Jurkat, Clone E6-1 (cell line): ENCODE measurements around the gene SDHC. TPM values are rescaled to one million over a fixed set of nuclear protein-coding genes. Genes with fewer than 3 reads are reported as not detected.
A peak's percentile ranks its signal among the peaks of the same experiment; 100 is the strongest.

Source experiments
- DNase-seq: peaks from one replicate; pipeline ENCODE4 v3.0.0-alpha.2; 2011; ENCODE audit warnings: low read depth, low spot score
- H3K4me3 ChIP-seq: 2 replicates; pipeline ENCODE4 v1.5.1; 2011; ENCODE audit warnings: mild to moderate bottlenecking, low read length, control low read depth, moderate library complexity
- polyA plus RNA-seq: library from polyadenylated mRNA; unstranded; fragments of >200 nt; gene quantifications from one replicate; pipeline ENCODE4 v1.2.1, GENCODE V29; 2012; ENCODE audit warnings: missing spikeins; ENCODE audit not compliant: insufficient read length, insufficient read depth

SDHC gene, protein sequence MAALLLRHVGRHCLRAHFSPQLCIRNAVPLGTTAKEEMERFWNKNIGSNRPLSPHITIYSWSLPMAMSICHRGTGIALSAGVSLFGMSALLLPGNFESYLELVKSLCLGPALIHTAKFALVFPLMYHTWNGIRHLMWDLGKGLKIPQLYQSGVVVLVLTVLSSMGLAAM
- 257 TPM for polyA plus RNA-seq

DNA sequence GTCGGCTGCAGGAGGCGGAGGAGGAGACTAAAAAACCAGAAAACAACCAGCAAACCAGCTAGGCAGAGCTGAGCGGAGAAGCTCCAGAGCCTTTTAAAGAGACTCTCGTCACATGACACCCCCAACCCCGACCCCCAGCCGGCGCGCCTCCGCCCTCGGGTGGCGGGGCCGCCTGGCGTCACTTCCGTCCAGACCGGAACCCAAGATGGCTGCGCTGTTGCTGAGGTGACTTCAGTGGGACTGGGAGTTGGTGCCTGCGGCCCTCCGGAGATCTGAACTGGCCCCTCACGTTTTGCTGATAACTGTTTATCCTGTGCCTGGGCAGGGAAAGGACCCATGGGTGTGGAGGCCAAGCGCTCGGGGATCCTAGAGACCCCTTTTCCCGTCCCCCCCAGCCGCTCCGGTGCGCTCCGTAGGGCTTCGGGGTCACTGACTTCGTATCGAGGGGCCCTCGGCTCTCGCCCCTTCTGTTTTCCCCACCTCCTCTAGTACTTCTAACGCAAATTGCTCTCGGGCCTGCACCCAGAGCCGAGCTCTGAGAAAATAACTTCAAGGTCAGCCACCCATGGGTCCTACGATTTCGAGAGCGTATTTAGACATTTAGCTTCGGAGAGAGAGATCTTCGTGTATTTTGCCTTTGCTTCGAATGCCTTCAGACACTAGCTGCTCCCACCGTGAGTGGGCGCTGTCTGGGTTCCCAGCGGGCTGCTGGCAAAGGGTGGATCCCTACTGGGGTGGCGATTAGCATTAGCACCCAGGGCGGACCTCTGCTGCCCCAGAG is at the start of gene SDHC:
SDHC (plus strand) TSS at position 181 of the 781 bp plus-strand sequence; CDS start at position 206, 25 bp downstream.
- peak; percentile 83 for DNase-seq
- H3K4me3 ChIP-seq, result peak within 1 kb of the TSS; percentile 96

DNA sequence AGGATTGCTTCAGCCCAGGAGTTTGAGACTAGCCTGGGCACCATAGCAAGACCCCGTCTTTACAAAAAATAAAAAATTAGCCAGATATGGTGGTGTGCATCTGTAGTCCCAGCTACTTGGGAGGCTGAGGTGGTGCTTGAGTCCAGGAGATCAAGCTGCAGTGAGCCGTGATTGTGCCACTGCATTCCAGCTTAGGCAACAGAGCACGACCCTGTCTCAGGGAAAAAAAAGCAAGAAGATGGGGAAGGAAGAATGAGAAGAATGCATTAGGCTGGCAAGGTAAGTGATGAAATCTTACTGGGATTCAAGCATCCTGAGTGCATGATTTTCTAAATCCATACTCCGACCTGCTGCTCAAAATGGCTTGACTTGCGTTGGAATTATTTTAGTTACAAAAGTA is 48.9 kb upstream of the SDHC start:
- no peak overlapping the region for H3K4me3 ChIP-seq
- DNase-seq, result no peak

DNA sequence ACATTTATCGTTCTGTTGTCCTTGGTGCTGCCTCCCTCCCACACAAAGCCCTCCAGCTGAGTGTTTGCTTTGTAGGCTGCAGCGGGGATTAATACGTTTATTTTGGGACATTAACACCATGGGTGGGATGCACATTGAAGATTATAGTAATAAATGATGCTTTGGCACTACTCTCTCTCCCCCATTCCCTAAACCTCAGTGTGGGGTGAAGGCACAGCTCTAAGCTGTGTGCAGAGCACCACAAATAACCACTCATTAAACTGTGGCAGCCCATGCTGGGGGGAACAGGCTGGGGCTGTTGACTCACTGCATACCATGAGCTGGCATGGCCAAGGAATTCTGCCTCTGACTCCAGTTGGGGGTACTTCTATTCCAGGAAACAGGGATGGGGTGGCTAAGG is 48.0 kb upstream of the SDHC start:
- DNase-seq, result no peak
- H3K4me3 ChIP-seq, result no peak overlapping the region

DNA sequence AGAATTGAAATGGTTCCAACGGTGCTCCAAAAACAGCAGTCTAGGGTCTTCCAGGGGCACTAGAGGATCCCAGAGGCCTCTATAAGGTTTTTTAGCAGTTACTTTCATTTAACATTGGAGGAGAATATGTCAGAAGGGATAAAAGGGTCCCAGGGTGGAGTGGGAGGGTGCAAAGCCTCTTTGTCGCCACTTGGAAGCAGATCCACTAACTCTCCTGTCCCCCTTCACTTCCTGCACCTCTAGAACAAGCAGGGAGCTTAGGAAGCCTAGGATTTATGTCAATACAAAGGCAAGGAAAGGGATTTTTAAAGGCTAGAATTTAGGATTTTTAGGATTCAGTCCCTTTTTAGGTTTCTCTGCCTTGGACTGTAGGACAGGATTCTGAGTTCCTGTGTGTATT is 47.3 kb upstream of the SDHC start:
- no peak for DNase-seq
- H3K4me3 ChIP-seq, result no peak overlapping the region

DNA sequence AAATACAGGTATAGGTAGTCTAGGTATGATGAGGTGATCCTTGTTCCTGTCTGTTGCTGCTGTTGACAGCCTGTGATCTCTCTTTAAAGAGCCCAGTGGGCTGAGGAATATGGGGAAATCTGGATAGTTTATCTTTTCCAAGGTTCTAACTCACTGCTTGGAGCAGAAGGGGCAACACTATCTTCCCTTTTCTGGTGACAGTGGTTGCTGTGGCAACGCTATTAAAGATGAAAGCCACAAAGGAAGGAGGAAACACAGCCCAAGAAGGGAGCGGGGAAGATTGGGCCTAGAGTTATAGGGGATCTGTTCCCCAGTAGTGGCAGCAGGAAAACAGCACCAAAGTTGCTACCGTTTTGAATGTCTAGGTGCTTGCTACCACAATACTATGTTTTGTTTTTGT is 46.9 kb upstream of the SDHC start:
- no peak for DNase-seq
- no peak overlapping the region for H3K4me3 ChIP-seq

DNA sequence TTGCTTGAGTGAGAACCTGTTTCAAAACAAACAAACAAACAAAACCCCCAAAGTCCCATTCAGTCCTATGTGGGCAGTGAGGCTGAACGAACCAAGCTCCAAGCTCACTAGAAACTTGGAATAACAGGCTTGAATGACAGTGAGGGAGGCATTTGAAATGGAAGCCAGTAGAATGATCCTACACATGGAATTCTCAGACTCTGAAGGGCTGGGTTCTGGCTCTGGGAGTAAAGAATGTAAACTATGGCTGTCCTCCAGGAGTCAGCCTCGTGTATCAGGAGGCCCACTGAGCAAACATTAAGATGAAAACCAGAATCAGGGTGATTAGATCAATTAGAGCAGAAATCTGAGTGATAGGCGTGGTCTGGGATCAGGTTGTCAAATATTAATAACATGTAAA is 40.8 kb upstream of the SDHC start:
- no peak overlapping the region for H3K4me3 ChIP-seq

DNA sequence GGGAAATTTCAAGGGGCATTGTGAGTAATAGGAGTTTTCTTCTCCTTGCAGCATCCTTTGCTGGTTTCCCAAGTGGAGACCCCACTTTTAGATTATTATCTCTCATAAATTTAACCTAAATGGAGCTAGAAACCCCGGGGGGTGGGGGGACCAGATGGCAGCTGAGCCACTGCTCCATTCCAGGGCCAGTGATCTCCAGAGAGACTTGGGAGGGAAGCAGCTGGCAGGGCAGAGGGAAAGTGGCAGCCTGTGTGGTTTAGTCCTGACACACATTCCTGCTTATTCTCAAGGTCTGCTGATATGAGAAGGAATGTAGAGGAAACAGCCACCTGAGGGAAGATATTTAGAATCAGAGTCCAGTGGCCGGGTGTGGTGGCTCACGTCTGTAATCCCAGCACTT is 39.3 kb upstream of the SDHC start:
- H3K4me3 ChIP-seq, result no peak overlapping the region
- DNase-seq, result no peak

More for the DNA sequence above, 40.8 kb upstream of the SDHC start:
- DNase-seq, result no peak

DNA sequence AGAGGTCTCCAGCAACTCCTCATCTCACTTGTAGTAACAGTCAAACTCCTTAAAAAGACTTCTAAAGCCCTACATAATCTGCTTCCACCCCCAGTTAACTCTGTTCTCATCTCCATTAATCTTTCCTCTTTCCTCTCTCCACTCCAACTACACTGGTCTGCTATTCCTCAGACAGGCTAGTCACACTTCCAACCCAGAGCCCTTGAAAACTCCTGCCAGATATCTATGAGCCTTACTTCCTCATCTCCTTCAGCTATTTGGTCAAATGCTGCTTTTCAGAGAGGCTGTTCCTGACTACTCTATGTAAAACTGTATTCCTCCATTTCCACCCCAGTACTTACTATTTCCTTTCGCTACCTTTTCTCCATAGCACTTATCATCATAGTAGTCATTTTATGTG is 31.2 kb upstream of the SDHC start:
- H3K4me3 ChIP-seq, result no peak overlapping the region
- DNase-seq, result no peak

DNA sequence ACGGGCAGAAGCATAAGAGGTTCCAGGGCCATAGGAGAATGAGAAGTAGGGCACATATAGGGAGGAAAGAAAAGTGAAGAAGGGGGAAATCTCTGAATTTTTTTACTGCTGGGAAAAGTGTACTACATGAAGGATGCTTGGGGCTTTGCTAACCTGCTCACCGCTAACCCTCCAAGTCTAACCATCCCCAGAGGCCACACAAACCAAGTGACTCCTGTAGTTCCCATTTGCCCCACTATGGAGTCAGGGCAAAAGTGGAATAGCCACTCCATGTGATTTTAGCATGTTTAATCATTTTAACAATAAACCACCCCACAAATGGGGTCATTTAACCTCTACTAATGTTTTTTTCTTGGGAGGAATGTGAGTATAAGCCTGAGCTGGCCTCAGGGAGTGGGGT is 29.1 kb upstream of the SDHC start:
- no peak overlapping the region for H3K4me3 ChIP-seq
- no peak for DNase-seq

DNA sequence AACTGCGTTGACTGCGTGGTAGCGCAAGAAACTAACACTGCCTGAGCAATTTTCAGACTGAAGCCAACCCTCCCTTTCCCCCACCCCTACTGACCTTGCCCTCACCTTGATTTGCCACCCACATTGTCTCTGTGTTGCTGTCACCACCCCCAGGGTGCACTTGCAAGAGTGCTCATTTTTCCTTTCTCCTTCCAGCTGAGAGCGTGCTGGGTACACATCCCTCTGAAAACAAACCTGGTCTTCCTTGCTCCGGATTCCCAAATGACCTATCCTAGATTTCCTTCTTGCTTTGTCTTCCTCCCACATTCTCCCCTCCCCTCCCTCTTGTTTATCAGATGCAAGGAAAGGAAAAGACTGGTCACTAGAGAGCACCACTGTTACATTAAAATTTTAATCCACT is 28.7 kb upstream of the SDHC start:
- H3K4me3 ChIP-seq, result no peak overlapping the region
- no peak for DNase-seq

DNA sequence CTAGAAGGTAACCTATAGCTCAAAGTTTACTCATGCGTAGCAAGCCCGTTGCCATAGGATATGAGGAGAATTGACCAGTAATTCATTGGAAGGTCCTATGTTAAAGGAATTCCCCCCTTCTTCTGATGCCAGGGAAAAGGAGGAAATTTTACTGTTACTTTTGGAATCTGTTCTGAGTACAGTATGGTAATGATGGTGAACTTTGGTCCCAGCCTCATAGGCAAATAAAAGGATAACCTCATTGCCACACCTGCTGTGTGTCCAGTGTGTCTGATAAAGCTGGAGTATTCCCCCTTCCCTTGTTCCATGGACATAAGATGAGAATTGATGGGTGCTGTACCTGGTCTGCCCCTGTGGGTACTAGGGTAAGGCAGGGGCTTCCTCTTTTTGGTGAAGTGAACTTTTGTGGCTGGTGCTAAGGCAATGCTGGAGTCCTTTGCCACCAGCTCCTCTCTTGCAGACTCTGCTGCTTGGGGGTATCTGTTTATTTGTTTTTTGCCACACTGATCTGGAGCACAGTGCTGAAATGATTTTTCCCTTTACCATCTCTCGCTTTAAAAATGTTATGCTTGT is 26.6 kb upstream of the SDHC start:
- no peak overlapping the region for H3K4me3 ChIP-seq
- no peak for DNase-seq

DNA sequence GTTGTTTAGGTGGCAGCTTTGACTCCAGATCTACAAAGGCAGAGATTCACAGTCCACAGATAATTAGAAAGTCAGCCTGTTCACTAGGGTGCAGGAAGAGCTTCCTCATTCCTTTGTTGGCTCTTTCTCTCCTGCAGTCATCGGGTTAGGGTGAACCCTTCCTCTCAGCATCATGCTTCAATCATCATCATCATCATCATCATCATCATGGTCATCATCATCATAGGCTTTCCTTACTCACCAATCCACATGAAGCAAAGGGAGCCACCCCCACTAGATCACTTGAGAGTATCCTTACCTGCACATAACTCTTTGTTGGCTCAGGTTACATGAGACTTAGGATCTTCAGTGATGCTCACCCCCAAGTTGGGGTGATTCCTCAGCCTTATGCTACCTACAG is 23.4 kb upstream of the SDHC start:
- no peak overlapping the region for H3K4me3 ChIP-seq
- DNase-seq, result no peak

DNA sequence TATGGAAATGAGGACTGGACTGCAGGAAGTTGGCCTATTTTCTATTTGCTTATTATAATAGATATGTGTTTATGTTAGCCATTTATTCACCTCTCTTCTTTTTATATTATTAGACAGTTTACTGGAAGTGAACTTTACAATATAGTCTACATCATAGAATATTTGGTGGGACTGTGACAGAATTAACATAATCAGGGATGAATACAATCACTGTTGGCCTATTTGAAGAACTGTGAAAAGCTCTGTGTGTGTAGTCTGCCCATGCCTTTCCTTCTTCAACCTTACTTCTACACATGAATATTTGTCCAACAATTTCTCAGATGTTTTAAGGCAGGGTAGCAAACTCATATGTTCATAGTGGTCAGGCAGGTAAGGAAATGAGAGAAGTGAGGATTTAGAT is 16.8 kb upstream of the SDHC start:
- H3K4me3 ChIP-seq, result no peak overlapping the region
- no peak for DNase-seq

DNA sequence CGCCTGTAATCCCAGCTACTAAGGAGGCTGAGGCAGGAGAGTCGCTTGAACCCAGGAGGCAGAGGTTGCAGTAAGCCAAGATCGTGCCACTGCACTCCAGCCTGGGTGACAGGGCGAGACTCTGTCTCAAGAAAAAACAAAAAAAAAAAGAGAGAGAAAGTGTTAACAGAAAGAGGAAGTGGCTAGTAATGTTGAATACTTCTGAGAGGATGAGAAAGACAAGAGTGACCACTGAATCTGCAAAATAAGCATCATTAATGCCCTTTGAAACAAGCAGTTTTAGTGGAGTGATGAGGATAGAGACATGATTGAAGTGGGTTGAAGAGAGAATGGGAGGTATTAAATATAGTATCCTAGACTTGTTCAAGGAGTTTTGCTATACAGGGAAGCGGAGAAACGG is 16.1 kb upstream of the SDHC start:
- no peak for DNase-seq

DNA sequence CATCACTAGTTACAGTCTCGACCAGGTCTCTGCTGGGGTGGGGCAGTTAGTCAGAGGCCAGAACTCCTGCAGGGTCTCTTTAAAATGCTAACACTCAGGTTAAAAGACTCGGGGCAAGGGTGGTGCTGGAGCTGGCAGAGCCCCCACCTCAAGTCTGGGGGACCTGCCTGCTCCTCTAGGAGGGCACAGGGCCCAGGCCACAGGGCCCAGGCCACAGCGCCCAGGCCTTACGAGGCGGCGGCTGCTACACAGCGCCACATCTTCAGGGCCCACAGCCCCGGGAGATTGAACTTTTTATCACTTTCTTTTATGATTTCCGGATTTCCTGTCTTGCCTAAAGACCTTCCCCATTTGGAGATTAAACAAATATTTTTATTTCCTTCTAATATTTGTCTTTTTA is 14.8 kb upstream of the SDHC start:
- no peak for DNase-seq
- no peak overlapping the region for H3K4me3 ChIP-seq

More for the DNA sequence above, 16.1 kb upstream of the SDHC start:
- H3K4me3 ChIP-seq, result no peak overlapping the region

DNA sequence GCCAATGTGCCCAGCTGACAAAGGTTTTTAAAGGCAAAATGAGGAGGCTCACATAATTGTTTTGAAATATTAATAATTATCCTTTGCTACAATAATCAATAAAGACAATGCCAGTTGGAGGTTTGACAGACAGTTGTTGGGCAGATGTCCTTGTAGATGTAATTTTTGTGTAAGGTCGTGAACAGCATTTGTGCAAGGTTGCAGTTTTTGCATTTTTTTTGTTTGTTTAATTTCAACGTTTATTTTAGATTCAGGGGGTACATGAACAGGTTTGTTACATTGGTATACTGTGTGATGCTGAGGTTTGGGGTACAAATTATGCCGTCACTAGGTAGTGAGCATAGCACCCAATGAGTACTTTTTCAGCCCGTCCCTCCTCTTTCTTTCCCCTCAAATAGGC is 13.7 kb upstream of the SDHC start:
- DNase-seq, result no peak
- no peak overlapping the region for H3K4me3 ChIP-seq

DNA sequence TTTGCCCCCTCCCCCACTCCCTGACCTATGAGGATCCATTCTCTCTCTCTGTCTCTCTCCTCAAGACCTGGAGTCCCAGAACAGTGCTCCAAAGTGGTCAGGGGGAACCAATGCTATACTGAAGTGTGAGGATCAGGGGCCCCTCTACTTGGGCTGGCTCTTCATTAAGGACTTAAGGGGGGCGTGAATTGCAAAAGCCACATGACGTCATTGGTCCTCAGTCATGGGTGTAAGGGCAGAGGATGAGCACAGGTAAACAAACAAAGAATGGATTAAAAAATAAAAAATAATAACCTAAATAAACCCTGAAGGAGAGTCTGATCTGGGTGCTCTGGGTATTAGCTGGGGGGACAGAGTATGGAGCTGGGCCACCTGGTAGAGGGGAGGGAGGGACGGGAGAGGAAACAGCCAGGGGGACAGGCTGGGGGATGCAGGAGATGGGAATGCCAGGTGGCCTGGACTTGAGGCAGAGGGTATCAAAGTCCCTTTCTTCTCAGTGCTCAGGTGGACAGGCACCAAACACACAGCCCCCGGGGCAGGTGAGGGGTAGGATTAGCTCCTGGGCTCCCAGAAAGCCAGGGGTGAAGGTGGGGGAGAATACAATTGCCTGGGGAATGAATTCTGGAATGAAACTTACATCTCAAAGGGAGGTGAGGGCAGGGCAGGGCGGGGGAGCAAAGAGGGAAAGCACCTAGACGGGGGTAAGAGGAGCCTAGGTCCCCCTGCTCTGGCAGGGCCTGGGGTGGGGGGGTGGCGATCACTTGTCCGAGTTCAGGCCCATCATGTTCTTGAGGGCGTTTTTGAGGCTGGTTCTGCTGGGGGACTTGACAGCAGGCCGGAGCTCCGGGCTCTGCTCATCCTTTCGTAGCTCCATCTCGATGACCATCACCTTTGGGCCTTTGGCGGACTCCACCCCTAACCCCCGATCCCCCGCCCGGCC is 9.0 kb upstream of the SDHC start:
- no peak for DNase-seq
- H3K4me3 ChIP-seq, result peak overlapping the region; percentile 68

DNA sequence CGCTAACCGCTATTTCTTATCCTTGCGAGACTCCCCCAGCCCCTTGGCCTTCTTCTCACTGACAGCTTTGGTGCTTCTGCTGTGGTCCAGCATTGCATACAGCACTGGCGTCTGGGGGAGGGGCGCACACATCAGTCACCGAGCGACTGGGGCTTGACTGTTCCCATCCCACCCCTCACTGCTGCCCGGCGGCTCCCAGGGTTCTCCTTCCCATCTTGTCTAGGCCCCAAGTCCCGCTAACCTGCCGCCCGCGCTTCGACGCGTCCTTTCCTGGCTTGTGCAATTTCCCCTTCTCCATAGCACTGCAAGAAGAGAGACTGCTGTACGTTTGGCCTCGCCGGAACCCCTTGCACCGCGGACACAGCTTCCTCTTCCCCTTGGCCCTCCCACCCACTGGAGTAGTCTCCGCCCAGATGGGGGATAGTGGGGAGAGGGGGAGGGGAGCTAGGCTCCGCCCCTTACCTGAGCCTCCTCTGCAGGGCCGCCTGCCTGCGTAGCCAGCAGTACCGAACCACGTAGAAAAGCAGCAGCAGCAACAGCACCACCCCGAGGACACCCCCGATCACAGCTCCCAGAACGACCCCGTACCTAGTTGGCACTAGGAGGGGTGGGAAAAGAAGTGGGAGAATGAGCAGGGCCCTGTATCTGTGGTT is 8.2 kb upstream of the SDHC start:
- DNase-seq, result peak; percentile 49
- peak overlapping the region; percentile 68 for H3K4me3 ChIP-seq

DNA sequence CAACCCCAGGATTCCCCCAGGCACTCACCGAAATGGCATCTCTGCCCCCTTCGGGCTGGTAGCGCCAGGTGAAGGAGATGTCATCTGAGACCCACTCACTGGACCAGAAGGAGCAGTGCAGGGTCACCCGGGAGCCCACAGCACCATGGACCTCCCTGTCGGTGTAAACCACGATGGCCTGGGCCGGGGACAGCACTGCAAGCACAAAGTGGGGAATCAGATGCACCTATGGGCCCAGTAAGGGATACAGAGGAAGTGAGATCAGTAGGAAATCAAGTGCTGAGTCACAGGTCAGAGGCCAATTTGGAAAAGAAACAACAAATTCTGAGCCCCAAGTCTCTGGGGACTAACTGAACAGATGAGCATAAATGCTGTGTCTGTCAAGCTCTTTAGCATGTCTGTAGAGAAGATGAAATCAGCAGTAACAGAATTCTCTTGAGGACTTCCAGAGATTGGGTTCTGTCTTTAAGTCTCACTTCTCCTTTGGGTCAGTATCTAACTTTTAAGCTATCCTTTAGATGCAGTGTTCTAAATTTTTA is 6.9 kb upstream of the SDHC start:
- DNase-seq, result peak; percentile 30

More for the DNA sequence above, 6.9 kb upstream of the SDHC start:
- H3K4me3 ChIP-seq, result no peak overlapping the region; the same call in 1 of the 2 replicates
